Astrocyte of the hippocampus (primary cell): Measurements from ENCODE around the gene NECTIN2.
A peak's percentile ranks its signal among the peaks of the same experiment; 100 is the strongest.

Experiments used
- DNase-seq: peaks from one replicate; pipeline ENCODE4 v3.0.0; 2011; ENCODE audit warnings: low read depth, low spot score

The NECTIN2 gene

DNA sequence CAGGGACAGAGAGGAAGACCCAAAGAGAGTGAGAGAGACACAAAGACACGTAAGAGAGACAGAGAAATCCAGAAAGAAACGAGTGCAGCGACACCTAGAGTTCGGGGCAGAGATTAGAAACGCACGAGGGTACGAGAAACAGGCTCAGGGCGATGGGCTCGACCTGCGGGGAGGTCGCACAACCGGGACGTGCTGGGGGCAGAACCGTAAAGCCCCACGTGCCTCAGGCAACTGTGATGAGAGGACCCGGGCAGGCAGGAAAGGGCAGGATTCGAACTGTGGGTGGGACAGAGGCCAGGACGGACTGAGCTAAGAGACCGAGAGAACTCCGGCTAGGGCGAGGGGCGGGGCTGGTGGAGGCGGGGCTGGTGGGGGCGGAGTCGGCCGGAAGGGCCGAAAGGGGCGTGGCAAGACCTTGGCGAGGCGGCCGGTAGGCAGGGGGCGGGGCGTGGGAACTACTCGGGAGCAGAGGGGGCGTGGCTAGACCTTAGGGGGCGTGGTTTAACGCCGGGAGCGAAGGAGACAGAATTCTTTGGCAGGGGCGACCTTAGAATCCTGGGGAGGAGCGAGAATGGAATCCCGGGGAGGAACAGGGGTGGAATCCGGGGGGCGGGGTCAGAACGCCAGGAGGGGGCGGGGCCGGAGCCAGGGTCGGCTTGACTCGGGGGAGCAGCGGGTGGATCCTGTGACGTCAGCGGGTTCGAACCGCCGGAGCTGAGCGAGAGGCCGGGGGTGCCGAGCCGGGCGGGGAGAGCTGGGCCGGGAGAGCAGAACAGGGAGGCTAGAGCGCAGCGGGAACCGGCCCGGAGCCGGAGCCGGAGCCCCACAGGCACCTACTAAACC, at the start of gene NECTIN2:
NECTIN2 (plus strand) TSS at position 686 of the 843 bp plus-strand sequence. CDS start 229 bp downstream, outside the sequence.
- DNase-seq = peak; percentile 100

DNA sequence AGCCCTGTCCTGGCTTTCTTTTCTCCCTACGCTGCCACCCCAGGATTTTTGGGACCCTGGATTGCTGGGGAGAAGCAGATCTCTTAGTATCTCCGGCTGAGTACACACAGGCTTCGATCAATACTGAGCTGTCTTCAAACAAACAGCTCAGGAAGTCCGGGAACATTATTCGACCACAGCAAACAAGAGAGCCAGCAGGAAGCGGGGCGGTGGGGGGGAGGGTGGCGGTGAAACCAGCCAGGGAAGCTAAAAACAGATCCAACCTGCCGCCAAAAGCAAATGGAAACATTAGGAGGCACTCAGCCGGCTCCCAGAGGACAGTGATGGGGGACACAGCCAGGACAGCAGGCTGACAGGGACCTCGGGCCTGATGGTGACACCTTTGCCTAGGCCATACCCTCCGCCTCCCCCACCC, 49.4 kb upstream of the NECTIN2 start:
- DNase-seq = peak; percentile 69

DNA sequence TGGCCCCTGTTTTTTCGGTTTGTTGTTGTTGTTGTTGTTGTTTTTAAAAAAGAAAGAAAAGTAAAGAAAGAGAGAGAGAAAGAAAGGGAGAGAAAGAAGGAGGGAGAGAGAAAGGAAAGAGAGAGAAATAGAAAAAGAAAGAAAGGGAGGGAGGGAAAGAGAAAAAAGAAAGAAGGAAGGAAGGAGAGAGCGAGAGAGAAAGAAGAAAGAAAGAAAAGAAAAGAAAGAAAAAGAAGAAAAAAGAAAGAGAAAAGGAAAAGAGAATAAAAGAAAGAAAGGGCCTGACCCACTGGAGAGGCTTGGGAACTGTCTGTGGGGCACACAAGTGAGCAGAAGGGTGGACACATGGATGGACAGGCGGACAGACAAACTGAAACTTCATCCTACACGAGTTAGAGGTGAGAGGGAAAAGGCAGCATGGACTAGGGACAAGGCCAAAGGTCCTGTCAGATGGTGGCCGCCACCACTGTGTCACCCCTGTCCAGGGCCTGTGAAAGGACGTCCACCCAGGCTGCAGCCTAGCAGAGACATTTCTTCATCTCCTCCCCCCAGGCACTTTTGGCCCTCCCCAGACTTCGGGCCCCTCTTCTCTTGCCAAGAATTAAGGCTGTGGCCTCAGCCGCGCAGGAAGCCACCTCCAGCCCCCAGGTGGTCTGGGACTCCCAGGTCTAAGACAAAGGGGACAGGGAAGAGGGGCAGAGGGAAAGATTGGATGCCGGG, 46.3 kb upstream of the NECTIN2 start:
- DNase-seq = no peak

DNA sequence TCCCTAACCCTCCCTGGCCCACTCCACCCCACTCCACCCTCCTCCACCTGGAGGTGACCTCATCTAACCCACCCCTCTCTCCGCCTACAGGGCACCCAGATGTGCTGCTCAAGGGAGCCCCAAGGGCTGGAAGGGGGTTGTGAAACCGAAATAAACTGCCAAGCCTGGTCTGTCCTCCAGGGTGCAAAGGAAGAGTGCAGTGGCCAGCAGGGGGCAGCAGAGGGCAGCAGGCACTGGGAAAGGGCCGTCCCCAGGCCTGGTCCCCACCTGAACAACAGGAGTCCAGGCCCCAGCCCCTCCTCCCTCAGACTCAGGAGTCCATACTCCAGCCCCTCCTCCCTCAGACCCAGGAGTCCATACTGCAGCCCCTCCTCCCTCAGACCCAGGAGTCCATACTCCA, 45.6 kb upstream of the NECTIN2 start:
- peak; percentile 88 for DNase-seq

DNA sequence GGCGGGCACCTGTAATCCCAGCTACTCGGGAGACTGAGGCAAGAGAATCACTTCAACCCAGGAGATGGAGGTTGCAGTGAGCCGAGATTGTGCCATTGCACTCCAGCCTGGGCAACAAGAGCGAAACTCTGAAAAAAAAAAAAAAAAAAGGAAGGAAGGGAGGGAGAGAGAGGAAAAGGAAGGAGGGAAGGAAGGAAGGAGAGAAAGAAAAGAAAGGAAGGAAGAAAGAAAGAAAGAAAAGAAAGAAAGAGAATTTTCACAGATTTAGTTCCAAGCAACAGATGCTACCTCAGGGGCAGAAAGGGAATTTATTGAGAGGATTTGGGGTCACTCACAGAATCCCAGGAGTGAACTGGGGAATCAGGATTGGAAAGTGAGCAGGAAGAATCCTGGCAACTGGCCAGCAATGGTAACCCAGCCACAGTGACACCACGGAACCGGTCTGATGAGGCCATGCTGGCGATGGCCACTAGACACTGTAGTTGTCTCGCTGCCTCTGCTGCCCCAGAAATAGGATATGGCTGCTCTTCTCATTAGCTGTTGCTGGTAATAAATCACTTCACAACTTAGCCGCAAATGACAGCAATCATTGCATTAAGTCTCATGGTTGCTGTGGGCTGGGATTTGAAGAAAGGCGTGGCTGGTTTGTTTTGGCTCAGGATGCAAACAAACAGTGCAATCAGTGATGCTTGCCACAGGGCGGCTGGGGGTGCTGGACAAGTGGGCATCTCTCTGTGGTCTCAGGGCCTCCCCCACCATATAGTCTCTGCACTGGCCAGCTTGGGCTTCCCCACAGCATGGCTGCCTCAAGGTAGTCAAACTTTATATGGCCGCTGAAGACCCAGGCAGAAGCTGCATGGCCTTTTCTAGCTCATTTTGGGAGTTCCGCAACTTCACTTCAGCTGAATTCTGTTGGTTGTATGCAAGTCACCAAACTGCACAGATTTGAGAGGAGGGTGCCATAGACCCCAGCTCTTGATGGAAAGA, 42.4 kb upstream of the NECTIN2 start:
- no peak for DNase-seq

DNA sequence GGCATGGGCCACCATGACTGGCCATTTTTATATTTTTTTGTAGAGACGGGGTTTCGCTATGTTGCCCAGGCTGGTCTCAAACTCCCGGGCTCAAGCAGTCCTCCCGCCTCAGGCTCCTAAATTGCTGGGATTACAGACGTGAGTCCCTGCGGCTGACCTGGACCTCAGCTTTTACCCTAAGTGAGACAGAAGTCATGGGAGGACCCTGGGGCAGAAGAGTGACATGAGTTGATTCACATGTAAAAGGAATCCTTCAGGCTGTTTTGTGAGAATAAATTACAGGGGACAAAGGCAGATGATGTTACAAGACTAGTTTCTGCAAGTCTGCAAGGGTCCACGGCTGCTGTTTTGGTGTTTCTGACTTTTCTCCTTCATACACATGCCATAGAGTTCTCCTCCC, 39.8 kb upstream of the NECTIN2 start:
- no peak for DNase-seq

DNA sequence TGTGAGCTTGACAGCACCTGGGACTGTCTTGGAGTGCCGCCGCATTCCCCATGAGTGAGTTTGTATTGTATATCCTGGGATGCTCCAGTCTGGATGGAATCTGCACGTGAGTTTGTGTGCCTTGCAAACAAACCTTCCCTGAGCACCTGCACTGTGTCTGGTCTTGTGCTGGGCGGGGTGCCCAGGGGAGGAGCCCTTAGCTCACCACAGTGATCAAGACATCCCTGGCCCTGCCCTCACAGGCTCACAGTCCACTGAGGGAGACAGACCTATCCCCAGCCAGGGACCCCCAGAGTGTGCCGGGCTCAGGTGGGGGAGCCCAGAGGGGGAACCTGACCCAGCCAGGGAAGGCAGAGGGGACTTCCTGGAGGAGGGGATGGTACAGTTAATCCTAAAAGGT, 38.9 kb upstream of the NECTIN2 start:
- no peak for DNase-seq

DNA sequence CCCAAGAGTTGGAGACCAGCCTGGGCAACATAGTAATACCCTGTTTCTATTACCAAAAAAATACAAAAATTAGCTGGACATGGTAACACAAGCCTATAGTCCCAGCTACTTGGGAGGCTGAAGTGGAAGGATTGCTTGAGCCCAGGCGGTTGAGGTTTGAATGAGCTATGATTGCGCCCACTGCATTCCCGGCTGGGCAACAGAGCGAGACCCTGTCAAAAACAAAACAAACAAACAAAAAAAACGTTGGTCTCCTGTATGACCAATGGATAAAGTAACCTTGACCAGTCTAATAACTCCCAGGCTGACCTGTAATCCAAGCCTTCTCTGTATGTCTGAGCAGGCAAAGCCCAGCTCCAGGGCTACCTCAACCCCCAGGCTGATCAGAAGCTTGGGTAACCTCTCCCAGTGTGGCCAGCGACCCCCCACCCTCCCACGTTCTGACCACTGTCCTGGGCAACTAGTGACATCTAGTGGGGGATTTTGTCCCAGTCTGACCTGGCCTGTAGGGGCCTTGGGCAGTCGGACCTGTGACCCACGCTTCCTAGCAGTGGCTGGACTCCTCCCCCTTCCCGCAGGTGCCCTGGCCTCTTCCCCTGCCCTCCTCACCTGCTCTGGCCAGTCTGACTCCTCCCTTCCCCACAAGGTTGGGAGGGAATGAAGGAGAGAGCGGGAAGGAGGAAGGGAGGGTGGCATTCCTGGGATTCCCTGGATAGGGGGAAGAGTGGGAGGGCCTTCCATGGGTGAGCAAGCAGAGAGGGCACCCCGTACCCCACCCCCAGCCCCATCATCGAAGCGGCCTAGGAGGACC, 38.2 kb upstream of the NECTIN2 start:
- peak; percentile 78 for DNase-seq

DNA sequence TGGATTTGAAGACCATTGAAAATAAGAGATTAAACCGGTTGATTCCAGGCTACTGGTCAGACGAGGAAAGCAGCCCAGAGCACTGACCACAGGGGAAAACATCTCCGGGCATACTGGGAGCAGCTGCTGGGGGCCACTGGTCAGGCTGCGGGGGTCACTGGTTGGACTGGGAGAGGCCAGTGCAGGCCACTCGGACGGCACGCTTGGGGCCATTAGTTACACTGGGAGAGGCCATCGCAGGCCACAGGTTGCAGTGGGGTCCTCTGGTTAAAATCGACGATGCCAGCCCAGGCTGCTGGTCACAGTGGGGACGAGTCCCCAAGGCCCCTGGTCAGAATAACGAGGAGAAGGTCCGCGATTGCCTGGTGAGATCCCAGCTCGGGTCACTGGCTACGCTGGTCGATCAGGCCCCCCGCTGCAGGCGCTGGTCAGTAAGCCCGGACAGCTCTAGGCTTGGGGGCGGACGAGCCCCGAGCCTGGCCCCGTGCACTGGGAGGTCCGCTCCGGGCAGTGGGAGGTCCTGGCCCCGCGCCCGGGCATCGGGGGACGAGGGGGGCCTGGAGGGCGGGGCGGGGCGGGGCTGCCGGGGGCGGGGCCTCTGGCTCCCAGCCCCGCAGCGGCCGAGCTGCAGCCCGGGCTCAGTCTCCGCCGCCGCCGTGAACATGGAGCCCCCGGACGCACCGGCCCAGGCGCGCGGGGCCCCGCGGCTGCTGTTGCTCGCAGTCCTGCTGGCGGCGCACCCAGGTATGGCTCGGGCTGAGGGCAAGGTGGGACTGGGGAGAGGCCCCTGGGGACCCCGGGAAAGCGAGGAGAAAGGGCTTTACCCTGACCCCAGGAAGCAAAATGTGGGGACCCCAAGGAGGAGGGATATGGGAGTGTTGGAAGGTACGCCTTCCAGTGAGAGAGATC, 37.4 kb upstream of the NECTIN2 start, which contains the start of gene BCAM:
BCAM (plus strand) TSS at position 641 of the 909 bp plus-strand sequence; CDS start at position 663, 22 bp downstream.
- DNase-seq = peak; percentile 91

DNA sequence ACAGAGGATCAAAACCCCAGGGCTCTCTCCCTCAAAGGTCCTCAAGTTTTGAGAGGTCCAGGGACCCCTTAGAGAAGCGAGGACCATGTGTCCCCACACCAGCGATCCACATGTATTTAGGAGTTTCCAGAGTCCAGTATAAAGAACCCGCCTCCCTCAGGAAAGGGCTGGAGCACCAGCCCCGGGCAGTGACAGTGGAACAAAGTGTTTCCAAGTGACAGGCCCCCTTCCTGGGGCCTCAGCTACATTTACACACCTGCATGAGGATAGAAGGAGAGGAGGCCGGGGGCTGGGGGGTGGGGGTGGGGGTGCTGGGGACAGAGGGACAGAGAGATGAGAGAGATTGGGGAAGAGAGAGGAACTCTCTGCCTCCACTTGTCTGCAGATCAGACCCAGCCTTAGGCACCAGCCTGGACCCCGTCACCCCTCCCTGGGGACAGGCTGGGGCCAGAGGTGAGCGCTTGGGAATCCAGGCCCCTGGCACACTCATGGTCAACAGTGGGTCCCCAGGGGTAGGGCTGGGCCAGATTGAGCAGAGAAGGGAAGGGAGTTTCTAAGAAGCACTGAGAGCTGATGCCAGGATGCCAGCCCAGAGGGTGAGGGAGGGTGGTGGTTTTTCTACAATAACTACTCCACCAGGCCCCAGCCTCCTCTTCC, 36.4 kb upstream of the NECTIN2 start:
- DNase-seq = no peak

DNA sequence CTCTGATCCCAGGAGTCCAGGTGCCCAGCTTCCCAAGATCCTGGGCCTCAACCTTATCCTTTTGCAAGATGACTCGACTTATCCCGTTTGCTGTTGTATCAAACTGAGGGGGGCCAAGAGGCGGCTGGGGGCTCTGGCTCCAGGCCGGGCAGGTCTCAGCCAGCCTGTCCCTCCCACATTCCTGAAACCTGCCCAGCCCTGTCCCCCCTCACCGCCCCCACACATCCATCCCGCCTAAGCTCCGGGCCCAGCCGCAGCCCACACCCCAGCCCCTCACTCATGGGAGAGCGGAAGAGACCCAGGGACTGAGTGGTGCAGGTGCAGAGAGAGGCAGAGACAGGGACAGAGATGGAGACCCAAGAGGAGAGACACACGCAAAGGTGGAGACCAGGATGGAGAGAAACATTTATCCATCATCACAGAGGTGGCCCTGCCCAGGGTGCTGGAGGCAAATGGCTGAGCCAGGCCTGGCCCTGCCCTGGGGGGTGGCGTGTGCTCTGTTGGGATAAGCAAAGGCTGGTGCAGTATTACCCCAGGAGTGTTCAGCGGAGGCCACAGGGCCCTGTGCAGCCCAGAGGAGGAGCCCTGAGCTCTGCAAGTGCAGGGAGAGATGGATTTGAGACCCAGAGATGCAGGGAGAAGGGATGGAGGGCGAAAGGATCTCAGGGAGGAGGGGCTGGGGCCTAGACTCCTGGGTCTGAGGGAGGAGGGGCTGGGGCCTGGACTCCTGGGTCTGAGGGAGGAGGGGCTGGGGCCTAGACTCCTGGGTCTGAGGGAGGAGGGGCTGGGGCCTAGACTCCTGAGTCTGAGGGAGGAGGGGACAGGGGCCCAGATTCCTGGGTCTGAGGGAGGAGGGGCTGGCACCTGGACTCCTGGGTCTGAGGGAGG, 35.6 kb upstream of the NECTIN2 start:
- no peak for DNase-seq

DNA sequence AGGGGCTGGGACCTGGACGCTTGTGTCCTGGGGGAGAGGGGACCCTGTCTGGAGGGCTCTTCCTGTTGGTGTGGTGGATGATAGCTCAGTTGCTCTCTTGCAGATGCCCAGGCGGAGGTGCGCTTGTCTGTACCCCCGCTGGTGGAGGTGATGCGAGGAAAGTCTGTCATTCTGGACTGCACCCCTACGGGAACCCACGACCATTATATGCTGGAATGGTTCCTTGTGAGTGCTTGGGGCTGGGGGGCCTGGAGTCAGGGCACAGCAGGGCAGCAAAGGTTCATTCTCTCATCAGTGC, 35.0 kb upstream of the NECTIN2 start:
- no peak for DNase-seq

DNA sequence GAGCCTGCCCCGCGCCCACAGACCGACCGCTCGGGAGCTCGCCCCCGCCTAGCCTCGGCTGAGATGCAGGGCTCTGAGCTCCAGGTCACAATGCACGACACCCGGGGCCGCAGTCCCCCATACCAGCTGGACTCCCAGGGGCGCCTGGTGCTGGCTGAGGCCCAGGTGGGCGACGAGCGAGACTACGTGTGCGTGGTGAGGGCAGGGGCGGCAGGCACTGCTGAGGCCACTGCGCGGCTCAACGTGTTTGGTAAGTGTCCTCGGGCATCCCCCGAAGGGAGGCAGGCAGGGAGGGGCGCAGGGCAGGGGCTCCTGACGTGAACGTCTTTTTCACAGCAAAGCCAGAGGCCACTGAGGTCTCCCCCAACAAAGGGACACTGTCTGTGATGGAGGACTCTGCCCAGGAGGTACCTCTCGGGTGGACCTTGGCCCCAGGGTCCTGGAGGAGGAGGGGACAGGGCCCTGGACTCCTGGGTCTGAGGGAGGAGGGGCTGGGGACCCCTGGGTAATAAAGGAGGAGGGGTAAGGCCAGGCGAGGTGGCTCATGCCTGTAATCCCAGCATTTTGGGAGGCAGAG, 33.9 kb upstream of the NECTIN2 start:
- no peak for DNase-seq

DNA sequence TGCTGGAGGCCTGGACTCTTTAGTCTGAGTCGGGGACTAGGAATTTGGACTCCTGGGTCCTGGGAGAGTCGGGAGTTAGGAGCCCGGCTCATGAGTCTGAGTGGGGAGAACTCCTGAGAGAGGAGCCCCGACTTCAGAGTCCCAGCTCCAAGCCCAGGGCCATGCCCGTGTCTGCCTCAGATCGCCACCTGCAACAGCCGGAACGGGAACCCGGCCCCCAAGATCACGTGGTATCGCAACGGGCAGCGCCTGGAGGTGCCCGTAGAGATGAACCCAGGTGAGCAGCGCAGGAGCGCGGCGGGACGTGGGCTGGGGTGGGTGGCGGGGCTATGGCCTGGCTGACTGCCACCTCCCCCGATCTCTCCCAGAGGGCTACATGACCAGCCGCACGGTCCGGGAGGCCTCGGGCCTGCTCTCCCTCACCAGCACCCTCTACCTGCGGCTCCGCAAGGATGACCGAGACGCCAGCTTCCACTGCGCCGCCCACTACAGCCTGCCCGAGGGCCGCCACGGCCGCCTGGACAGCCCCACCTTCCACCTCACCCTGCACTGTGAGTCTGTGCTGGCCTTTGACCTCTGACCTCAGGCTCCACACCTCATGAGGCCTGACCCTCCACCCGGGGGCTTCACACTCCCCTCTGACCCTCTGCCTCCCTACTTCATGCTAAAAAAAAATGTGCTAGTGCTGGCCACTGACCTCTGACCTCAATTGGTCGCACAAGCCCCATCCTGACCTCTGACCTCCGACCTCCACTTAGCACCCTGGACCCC, 32.8 kb upstream of the NECTIN2 start:
- DNase-seq = no peak

DNA sequence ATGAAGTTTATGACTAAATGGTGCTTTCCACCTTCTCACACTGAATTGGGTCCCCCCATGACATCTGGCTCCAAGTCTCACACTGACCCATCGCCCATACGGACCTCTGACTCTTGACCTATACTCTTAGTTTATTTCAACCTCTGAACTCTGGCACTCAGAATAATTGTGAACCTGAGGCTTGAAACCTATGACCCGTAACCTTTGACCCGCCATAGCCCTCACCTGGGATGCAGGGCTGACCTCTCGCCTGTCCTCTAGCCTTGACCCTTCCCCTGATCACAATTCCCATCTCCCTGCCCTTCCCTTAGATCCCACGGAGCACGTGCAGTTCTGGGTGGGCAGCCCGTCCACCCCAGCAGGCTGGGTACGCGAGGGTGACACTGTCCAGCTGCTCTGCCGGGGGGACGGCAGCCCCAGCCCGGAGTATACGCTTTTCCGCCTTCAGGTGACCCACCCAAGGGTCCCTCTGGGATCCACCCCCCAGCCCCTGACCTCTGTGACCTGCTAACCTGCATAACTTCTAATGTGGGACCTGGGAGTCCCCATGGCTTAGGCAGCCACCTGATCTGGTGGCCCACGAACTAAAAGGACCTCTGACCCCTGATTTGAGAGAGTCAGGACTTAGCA, 32.1 kb upstream of the NECTIN2 start:
- no peak for DNase-seq

DNA sequence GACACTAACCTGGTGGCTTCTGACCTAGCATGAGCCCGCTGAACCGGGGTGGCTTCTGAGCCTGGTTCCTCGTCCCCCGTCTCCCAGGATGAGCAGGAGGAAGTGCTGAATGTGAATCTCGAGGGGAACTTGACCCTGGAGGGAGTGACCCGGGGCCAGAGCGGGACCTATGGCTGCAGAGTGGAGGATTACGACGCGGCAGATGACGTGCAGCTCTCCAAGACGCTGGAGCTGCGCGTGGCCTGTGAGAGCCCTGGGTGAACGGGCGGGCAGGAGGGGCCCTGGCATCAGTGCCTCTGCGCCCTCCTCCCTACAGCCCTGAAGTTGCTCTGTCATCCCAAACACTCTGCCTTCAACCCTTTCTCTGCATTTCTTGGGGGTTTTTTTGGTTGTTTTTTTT, 31.6 kb upstream of the NECTIN2 start:
- DNase-seq = no peak

DNA sequence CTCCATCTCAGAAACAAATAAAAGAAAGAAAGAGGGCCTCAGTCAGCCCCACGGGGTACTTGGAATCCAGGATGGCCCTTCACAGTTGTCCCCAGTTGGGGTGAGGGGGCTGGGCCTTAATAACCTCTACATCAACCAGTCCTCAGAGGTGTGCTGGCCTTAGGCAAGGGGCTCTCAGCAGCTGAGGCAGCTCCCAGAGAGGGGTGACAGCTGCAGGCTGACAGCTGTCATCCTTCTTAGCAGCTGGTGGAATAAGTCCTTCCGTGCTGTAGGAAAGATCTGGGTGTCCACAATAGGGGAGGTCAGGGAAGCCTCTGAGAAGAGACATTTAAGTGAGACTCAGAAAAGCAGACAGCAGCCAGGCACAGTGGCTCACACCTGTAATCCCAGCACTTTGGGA, 29.8 kb upstream of the NECTIN2 start:
- DNase-seq = no peak
